HFFc6 (cell line): ENCODE measurements around the gene RBMS3. TPM values are rescaled to one million over a fixed set of nuclear protein-coding genes. Genes with fewer than 3 reads are reported as not detected.
A peak's percentile ranks its signal among the peaks of the same experiment; 100 is the strongest.

Experiments used
- DNase-seq: peaks from one replicate; pipeline ENCODE4 v3.0.0-alpha.2; 2018
- H3K27ac Mint-ChIP-seq: 2 replicates; pipeline ENCODE4 v1.8.0; 2020; ENCODE audit warnings: mild to moderate bottlenecking, mixed read lengths
- H3K27me3 Mint-ChIP-seq: 2 replicates; pipeline ENCODE4 v1.8.0; 2021; ENCODE audit warnings: mild to moderate bottlenecking, moderate library complexity, mixed read lengths; ENCODE audit not compliant: insufficient read depth
- H3K36me3 Mint-ChIP-seq: 2 replicates; pipeline ENCODE4 v1.8.0; 2021; ENCODE audit warnings: low read depth, mixed read lengths
- H3K4me1 Mint-ChIP-seq: 2 replicates; pipeline ENCODE4 v1.8.0; 2020; ENCODE audit warnings: low read depth, mixed read lengths
- H3K4me3 Mint-ChIP-seq: 2 replicates; pipeline ENCODE4 v1.8.0; 2020; ENCODE audit warnings: mild to moderate bottlenecking, moderate library complexity, mixed read lengths
- H3K9me3 Mint-ChIP-seq: 2 replicates; pipeline ENCODE4 v1.8.0; 2020; ENCODE audit warnings: mild to moderate bottlenecking, mixed read lengths
- total RNA-seq, 6 experiments: library from RNA; stranded (reverse); fragmentation: NEBNext Ultra II Directional; extraction: Animal tissue kit (Norgen Biotek cat#: 25700); gene quantifications; 2 replicates in 1 of 6; 3 replicates in 5 of 6; pipeline ENCODE4 v1.2.3, GENCODE V29; 2021
- TF ChIP-seq, protein P1 (sequence below): fragments of 200-600 bp; sonication (generic); IDR thresholded peaks from 2 replicates; pipeline ENCODE4 v1.5.0; 2021; ENCODE audit warnings: antibody characterized with exemption, mild to moderate bottlenecking

The RBMS3 gene
- total RNA-seq, 6 experiments from 2014 or later, result 22.8 to 46.9 (median 39.4) TPM

DNA sequence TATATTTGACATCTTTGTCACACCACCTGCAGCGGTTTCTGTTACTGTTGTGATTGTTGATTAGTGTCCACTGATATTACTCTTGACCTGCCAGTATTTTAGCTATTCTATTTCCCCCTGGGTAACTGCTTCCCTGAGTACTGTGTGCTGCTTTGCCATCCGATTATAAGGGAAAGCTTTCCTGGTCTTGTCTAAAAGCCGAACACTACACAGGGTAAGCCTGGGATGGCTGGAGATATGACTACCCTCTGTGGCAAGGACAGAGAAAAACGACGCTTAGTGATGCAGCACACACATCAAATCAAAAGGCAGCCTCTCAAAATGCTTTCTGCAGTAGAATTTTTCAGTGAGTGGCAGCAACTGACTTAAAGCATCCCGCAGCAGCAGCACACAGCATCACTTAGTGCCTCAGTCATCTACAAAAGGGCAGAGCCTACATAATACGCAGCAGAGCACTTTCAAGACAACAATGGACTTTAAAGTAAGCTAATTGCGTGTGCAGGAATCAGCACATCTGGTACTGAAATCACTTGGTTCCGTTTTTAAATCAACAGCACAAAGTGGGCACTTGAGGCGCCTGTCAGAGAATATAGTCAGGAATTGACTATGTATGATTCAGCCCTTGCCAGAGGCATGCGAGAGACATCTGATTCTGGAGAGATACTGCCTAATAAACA, 669.2 kb downstream of the RBMS3 start:
- Mint-ChIP-seq H3K27ac (peak overlapping the region; percentile 71), H3K9me3 (no peaks in the 10 kb centered on the region), H3K36me3 (no peaks in the 10 kb centered on the region), H3K4me1 (peaks cover 33% of the 10 kb centered on the region), H3K27me3 (no peaks in the 10 kb centered on the region), H3K4me3 (peak overlapping the region; percentile 53; the same call in 1 of the 2 replicates)
- TF ChIP-seq, protein P1, sequence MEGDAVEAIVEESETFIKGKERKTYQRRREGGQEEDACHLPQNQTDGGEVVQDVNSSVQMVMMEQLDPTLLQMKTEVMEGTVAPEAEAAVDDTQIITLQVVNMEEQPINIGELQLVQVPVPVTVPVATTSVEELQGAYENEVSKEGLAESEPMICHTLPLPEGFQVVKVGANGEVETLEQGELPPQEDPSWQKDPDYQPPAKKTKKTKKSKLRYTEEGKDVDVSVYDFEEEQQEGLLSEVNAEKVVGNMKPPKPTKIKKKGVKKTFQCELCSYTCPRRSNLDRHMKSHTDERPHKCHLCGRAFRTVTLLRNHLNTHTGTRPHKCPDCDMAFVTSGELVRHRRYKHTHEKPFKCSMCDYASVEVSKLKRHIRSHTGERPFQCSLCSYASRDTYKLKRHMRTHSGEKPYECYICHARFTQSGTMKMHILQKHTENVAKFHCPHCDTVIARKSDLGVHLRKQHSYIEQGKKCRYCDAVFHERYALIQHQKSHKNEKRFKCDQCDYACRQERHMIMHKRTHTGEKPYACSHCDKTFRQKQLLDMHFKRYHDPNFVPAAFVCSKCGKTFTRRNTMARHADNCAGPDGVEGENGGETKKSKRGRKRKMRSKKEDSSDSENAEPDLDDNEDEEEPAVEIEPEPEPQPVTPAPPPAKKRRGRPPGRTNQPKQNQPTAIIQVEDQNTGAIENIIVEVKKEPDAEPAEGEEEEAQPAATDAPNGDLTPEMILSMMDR, result no peak
- no peak for DNase-seq

DNA sequence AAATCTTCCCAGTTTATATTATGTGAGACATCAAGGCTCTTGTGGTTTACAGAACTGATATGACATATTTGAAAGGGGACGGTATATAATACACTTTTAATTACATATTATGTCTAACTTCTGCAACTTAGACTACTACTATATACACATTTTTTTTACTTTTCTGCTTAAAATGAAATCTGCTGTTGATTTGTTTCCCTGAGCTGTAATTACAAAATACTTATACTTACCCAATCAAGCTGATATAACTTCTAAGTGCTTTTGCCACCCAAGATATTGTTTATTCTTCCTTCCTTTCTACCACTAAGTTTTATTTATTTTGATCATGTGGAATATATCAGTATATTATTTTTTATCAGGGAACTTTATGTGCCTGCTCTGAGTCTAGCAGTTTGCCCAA, 671.6 kb downstream of the RBMS3 start:
- Mint-ChIP-seq H3K27ac (no peak overlapping the region), H3K36me3 (no peaks in the 10 kb centered on the region), H3K4me1 (peaks cover 33% of the 10 kb centered on the region), H3K4me3 (no peak overlapping the region), H3K9me3 (no peaks in the 10 kb centered on the region), H3K27me3 (peaks cover 1% of the 10 kb centered on the region; the same call in 1 of the 2 replicates)
- TF ChIP-seq, protein P1, result no peak
- DNase-seq, result no peak

DNA sequence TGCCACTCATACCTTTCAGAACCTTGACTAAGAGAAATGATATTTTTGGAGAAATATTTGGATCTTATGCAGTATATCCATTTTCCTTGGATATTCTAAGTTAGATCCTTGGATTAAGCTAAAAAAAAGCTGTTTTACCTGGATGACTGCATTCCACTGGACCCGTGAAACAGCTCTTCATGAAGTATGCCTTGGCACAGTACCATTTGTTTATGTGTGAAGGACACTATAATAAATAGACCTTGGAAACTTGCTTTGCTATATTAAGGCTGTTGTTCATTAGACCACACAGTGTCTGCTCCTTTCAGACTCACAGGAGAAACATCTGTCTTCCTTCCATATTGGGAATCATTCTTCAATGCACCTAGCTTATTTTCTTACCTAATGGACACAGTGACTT, 674.5 kb downstream of the RBMS3 start:
- H3K36me3 Mint-ChIP-seq, result peaks cover 13% of the 10 kb centered on the region
- H3K4me1 Mint-ChIP-seq, result peaks cover 7% of the 10 kb centered on the region
- DNase-seq, result no peak
- TF ChIP-seq, protein P1, result no peak
- H3K4me3 Mint-ChIP-seq, result no peak overlapping the region
- H3K9me3 Mint-ChIP-seq, result no peaks in the 10 kb centered on the region
- H3K27ac Mint-ChIP-seq, result no peak overlapping the region
- peaks cover 1% of the 10 kb centered on the region; the same call in 1 of the 2 replicates for H3K27me3 Mint-ChIP-seq

DNA sequence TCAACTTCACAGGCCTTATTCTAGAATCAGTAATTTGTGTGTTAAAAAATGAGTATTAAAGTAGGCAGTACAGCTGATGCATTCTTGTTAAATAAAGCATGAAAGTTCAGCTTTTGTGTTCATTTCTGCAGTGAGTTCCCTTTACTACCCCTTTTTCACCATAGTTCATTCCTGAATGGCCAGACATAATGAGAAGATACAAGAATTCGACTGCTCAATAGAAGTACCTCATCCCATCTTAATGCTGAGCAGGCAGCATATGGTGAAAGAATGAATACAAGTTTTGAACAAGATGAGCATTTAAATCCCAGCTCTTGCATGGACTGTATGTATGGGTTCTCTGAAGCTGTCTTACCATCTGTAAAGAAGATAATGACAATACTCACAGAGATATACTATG, 677.9 kb downstream of the RBMS3 start:
- Mint-ChIP-seq H3K27me3 (peaks cover 1% of the 10 kb centered on the region; the same call in 1 of the 2 replicates), H3K36me3 (peaks cover 13% of the 10 kb centered on the region), H3K27ac (no peak overlapping the region), H3K4me1 (no peaks in the 10 kb centered on the region), H3K4me3 (no peak overlapping the region), H3K9me3 (no peaks in the 10 kb centered on the region)
- DNase-seq, result no peak
- TF ChIP-seq, protein P1, result no peak

DNA sequence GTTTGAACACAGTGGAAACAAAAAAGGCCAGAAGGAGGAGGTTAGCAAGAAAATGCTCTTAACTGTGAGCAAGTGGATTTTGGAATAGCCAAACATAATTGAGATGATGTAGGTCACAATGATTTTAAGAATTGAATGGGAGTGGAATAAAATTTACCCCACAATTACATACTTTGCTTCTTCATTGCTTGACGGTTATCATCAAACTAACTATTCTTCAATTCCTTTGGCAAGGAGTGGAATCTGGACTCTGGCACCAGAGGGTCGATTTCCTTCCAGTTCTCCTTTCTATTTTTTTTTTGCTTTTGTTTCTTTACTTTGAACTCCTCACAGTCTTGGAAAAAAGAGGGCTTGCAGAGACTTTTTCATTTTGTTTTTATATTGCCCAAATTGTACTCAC, 691.0 kb downstream of the RBMS3 start:
- no peaks in the 10 kb centered on the region for H3K27me3 Mint-ChIP-seq
- peaks cover 8% of the 10 kb centered on the region; the same call in 1 of the 2 replicates for H3K36me3 Mint-ChIP-seq
- no peaks in the 10 kb centered on the region for H3K9me3 Mint-ChIP-seq
- H3K4me1 Mint-ChIP-seq, result peaks cover 18% of the 10 kb centered on the region
- TF ChIP-seq, protein P1, result no peak
- no peak overlapping the region for H3K27ac Mint-ChIP-seq
- no peak overlapping the region; the same call in 1 of the 2 replicates for H3K4me3 Mint-ChIP-seq
- DNase-seq, result no peak
